Esophagus squamous epithelium (tissue), 4 donors: Measurements from ENCODE around the gene PIK3CB.

Source experiments
- CTCF ChIP-seq, 6 experiments: fragments of 450-650 bp in 4 of 6; fragments of 200-600 bp in 2 of 6; sonication (generic) in 2 of 6; IDR thresholded peaks; one replicate each; pipeline ENCODE4 v1.5.1; 2016 to 2019; ENCODE audit warnings: antibody characterized with exemption in 6 of 6, mild to moderate bottlenecking in 4 of 6, moderate library complexity in 4 of 6
- POLR2A ChIP-seq, 4 donors: fragments of 450-650 bp; IDR thresholded peaks; one replicate each; pipeline ENCODE4 v1.6.1; 2017; ENCODE audit warnings: antibody characterized with exemption in 4 of 4, mild to moderate bottlenecking in 4 of 4, moderate library complexity in 3 of 4

GRCh38 chr3:138817695-138818094 lies 17.0 kb downstream of the PIK3CB start:
- TF ChIP-seq CTCF (IDR thresholded peaks at IDR 0.05) (no peak), POLR2A (IDR thresholded peaks at IDR 0.05) (no peak)
